ENCODE data around the gene HAUS5. TPM values are rescaled to one million over a fixed set of nuclear protein-coding genes. Genes with fewer than 3 reads are reported as not detected.

The HAUS5 gene
- total RNA-seq, 1 donor from 2014 or later, result 12.4 TPM

GRCh38 chr19:35612224-35612558 lies 344 bp upstream of the HAUS5 start:
- no peaks in the 10 kb centered on the region for H3K9me3 ChIP-seq (ENCODE audit: low read depth)
- H3K4me2 ChIP-seq, result peak overlapping the region; percentile 99
- no peaks in the 10 kb centered on the region for H3F3A ChIP-seq (ENCODE audit: low read depth)
- peak overlapping the region; percentile 92 for H3K4me3 Mint-ChIP-seq
- H3K4me1 Mint-ChIP-seq, result no peaks in the 10 kb centered on the region
- no peak for DNase-seq (ENCODE audit: low spot score)
- peaks cover 6% of the 10 kb centered on the region for H3K27me3 ChIP-seq
- H3K9me3 Mint-ChIP-seq, result peaks cover 12% of the 10 kb centered on the region
- peaks cover 7% of the 10 kb centered on the region for H3K79me2 ChIP-seq (ENCODE audit: low read depth)
- peaks cover 2% of the 10 kb centered on the region for H3K36me3 Mint-ChIP-seq
- H3K4me3 ChIP-seq, result peak overlapping the region; percentile 83
- H2AFZ ChIP-seq (replicated peaks), result peak overlapping the region; percentile 97
- no peak for TF ChIP-seq EZH2phosphoT487 (IDR thresholded peaks at IDR 0.05)
- no peak for TF ChIP-seq CTCF (IDR thresholded peaks at IDR 0.05)
- peak; percentile 37 for TF ChIP-seq EZH2 (IDR thresholded peaks at IDR 0.05)
- no peaks in the 10 kb centered on the region for H4K20me1 ChIP-seq (ENCODE audit: low read depth)
- H3K9ac ChIP-seq, result no peak overlapping the region
- no peak overlapping the region for H3K27ac ChIP-seq
- peaks cover 15% of the 10 kb centered on the region for H3K27me3 Mint-ChIP-seq (ENCODE audit: insufficient read depth, low read depth)
- H3K27ac Mint-ChIP-seq, result no peak overlapping the region
- H3K36me3 ChIP-seq, result no peaks in the 10 kb centered on the region
- H3K4me1 ChIP-seq, result no peaks in the 10 kb centered on the region

- no peak overlapping the region for H3K27ac Mint-ChIP-seq
- H3K4me1 ChIP-seq, result no peaks in the 10 kb centered on the region
- H3K9ac ChIP-seq, result no peak overlapping the region
- H3K4me2 ChIP-seq, result peak overlapping the region; percentile 99
- H3F3A ChIP-seq (ENCODE audit: low read depth), result no peaks in the 10 kb centered on the region
- no peak for TF ChIP-seq CTCF (IDR thresholded peaks at IDR 0.05)
- TF ChIP-seq EZH2phosphoT487 (IDR thresholded peaks at IDR 0.05), result no peak
- no peak for TF ChIP-seq EZH2 (IDR thresholded peaks at IDR 0.05)
- no peaks in the 10 kb centered on the region for H4K20me1 ChIP-seq (ENCODE audit: low read depth)
- H3K9me3 Mint-ChIP-seq, result peaks cover 2% of the 10 kb centered on the region
- peaks cover 2% of the 10 kb centered on the region for H3K36me3 Mint-ChIP-seq
- no peaks in the 10 kb centered on the region for H3K36me3 ChIP-seq
- H3K9me3 ChIP-seq (ENCODE audit: low read depth), result no peaks in the 10 kb centered on the region
- H3K4me3 ChIP-seq, result peak overlapping the region; percentile 83
- peaks cover 15% of the 10 kb centered on the region for H3K27me3 Mint-ChIP-seq (ENCODE audit: insufficient read depth, low read depth)
- H3K27ac ChIP-seq, result no peak overlapping the region
- no peak for DNase-seq (ENCODE audit: low spot score)
- peaks cover 7% of the 10 kb centered on the region for H3K79me2 ChIP-seq (ENCODE audit: low read depth)
- H3K4me1 Mint-ChIP-seq, result no peaks in the 10 kb centered on the region
- peak overlapping the region; percentile 92 for H3K4me3 Mint-ChIP-seq
- H3K27me3 ChIP-seq, result peaks cover 6% of the 10 kb centered on the region
- H2AFZ ChIP-seq (replicated peaks), result no peak overlapping the region
Observed at GRCh38 chr19:35613574-35613973, 1.0 kb downstream of the HAUS5 start.

GRCh38 chr19:35615036-35615435 lies 2.5 kb downstream of the HAUS5 start:
- peaks cover 7% of the 10 kb centered on the region for H3K79me2 ChIP-seq (ENCODE audit: low read depth)
- H3K4me3 ChIP-seq, result no peak overlapping the region
- no peak for DNase-seq (ENCODE audit: low spot score)
- no peak overlapping the region for H3K27ac ChIP-seq
- Mint-ChIP-seq H3K27ac (no peak overlapping the region), H3K4me3 (no peak overlapping the region), H3K27me3 (ENCODE audit: insufficient read depth, low read depth) (peaks cover 11% of the 10 kb centered on the region), H3K9me3 (no peaks in the 10 kb centered on the region), H3K4me1 (no peaks in the 10 kb centered on the region), H3K36me3 (peaks cover 2% of the 10 kb centered on the region)
- no peaks in the 10 kb centered on the region for H4K20me1 ChIP-seq (ENCODE audit: low read depth)
- no peak overlapping the region for H3K9ac ChIP-seq
- H3K4me2 ChIP-seq, result no peak overlapping the region
- H3K27me3 ChIP-seq, result peaks cover 6% of the 10 kb centered on the region
- no peaks in the 10 kb centered on the region for H3K36me3 ChIP-seq
- no peak for TF ChIP-seq CTCF (IDR thresholded peaks at IDR 0.05)
- no peak for TF ChIP-seq EZH2phosphoT487 (IDR thresholded peaks at IDR 0.05)
- no peak for TF ChIP-seq EZH2 (IDR thresholded peaks at IDR 0.05)
- H3F3A ChIP-seq (ENCODE audit: low read depth), result no peaks in the 10 kb centered on the region
- no peaks in the 10 kb centered on the region for H3K9me3 ChIP-seq (ENCODE audit: low read depth)
- no peak overlapping the region for H2AFZ ChIP-seq (replicated peaks)
- no peaks in the 10 kb centered on the region for H3K4me1 ChIP-seq
